HG02798 (cell line): Measurements from ENCODE around the gene PCDHGA10.
"Not testable (repeated sequence)": the region's sequence is repeated elsewhere in the genome, so short reads cannot be mapped to it uniquely, and the experiment has no call there.

Experiments
- ATAC-seq: cut with Tn5 transposase; IDR thresholded peaks from one replicate; pipeline ENCODE4 v1.9.1; 2021; ENCODE audit warnings: mild to moderate bottlenecking; ENCODE audit not compliant: unreplicated experiment, poor library complexity

Gene PCDHGA10

GRCh38 chr5:141392429-141393198, 20.2 kb upstream of the PCDHGA10 start, which contains the start of gene PCDHGA8:
PCDHGA8 (plus strand) TSS chr5:141392633; CDS start chr5:141392814, 181 bp downstream.
- no peak for ATAC-seq

- ATAC-seq = no peak
These were observed 19.5 kb upstream of the PCDHGA10 start for GRCh38 chr5:141393267-141393666.

GRCh38 chr5:141394401-141395187, 18.2 kb upstream of the PCDHGA10 start:
- ATAC-seq = not testable (repeated sequence)

- ATAC-seq = peak; percentile 96
These were observed 14.8 kb upstream of the PCDHGA10 start, which contains the start of gene PCDHGB5 for GRCh38 chr5:141397756-141398551. PCDHGB5 (plus strand) TSS chr5:141397947; CDS start chr5:141398128, 181 bp downstream.

- no peak for ATAC-seq
These were observed 14.2 kb upstream of the PCDHGA10 start for GRCh38 chr5:141398608-141399007.

- ATAC-seq = no peak
These were observed 13.1 kb upstream of the PCDHGA10 start for GRCh38 chr5:141399555-141400258.

GRCh38 chr5:141402553-141403243, 10.1 kb upstream of the PCDHGA10 start, which contains the start of gene PCDHGA9:
PCDHGA9 (plus strand) TSS chr5:141402778; CDS start chr5:141402953, 175 bp downstream.
- ATAC-seq = no peak

- no peak for ATAC-seq
These were observed 9.4 kb upstream of the PCDHGA10 start for GRCh38 chr5:141403387-141403786.

GRCh38 chr5:141407790-141408505, 4.8 kb upstream of the PCDHGA10 start, which contains the start of gene PCDHGB6:
PCDHGB6 (plus strand) TSS chr5:141408021; CDS start chr5:141408203, 182 bp downstream.
- ATAC-seq = not testable (repeated sequence)

GRCh38 chr5:141409598-141410306, 3.0 kb upstream of the PCDHGA10 start:
- ATAC-seq = no peak

- ATAC-seq = no peak
These were observed 1.2 kb upstream of the PCDHGA10 start for GRCh38 chr5:141411575-141411974.

- ATAC-seq = no peak
These were observed 818 bp downstream of the PCDHGA10 start for GRCh38 chr5:141413540-141414069.

GRCh38 chr5:141414548-141415274, 1.9 kb downstream of the PCDHGA10 start:
- not testable (repeated sequence) for ATAC-seq

- not testable (repeated sequence) for ATAC-seq
These were observed 2.5 kb downstream of the PCDHGA10 start for GRCh38 chr5:141415275-141415618.

- peak; percentile 80 for ATAC-seq
These were observed 4.8 kb downstream of the PCDHGA10 start, which contains the start of gene PCDHGB7 for GRCh38 chr5:141417494-141418172. PCDHGB7 (plus strand) TSS chr5:141417677; CDS start chr5:141417860, 183 bp downstream.
